ENCODE results near the gene SYCP2L.

GRCh38 chr6:10874207-10874606 is 12.6 kb upstream of the SYCP2L start:
- TF ChIP-seq CTCF (IDR thresholded peaks at IDR 0.05) (no peak), EZH2phosphoT487 (IDR thresholded peaks at IDR 0.05) (no peak)

Measured in neural progenitor cell (in vitro differentiated cells).